ENCODE data around the gene PDZD7. TPM values are rescaled to one million over a fixed set of nuclear protein-coding genes. Genes with fewer than 3 reads are reported as not detected.

PDZD7 gene
- total RNA-seq, result 0.17 TPM
- long read RNA-seq, result 0 reads

DNA sequence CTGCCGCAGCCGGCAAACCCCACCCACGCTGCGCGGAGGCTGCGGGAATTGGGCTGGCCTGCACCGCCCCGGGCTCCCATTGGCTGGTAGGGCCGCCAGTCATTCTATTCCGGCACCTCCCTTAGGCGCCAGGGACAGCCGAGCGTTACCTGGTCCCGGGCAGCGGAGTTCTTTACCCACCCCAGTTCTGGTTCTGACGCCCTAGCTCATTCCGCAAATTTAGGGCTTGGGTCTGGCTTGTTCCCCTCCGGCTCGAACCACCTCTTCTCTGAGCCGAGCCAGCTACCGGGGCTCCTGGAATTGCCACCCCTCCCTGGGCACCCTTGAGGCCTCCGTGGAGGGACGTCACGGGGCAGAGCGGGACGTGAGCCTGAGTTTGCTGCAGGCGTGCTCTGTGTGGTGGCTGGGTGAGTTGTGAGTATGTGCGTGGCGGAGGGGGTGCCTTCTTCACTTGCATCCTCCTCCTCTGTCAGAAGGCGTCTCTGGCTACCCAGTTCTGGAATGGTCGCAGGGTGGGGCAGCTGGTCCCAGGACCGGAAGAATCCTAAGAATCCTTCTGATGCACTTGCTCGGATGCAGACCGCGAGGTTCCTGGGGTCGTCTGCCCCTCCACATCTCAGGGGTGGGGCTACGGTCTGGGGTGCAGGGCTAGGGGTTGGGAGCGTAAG, at the start of gene PDZD7, which contains the start of gene SFXN3:
Gene PDZD7, minus strand, starts transcription at position 2 of the 668 bp plus-strand sequence. CDS start 910 bp downstream, outside the sequence.
Gene SFXN3, plus strand, starts transcription at position 107 of the 668 bp plus-strand sequence. CDS start 3,461 bp downstream, outside the sequence.
- intact Hi-C loops (cut with micrococcal nuclease), result no loop called here
- peak; percentile 89 for ATAC-seq
- DNase-seq, result peak; percentile 99

DNA sequence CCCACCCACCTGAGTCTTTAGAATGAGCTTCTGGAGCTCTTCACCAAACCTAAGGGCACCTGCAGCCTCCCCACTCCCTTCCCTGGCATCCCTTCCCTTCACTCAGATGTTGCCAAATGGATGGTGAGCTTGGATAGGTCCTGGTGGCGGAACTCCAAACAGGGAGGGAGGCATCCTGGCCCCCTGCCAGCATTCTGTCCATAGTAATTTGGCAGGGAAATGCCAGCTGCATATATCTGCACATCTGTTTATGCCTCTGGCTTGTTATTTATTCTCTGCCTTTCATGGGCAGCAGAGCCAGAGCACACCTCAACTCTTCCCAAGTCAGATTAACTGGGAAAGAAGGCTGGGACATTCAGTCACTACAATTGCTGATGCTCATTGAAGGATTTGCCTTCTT, 48.9 kb upstream of the PDZD7 start:
- no peak for DNase-seq
- intact Hi-C loops (cut with micrococcal nuclease), result no loop called here
- ATAC-seq, result no peak

DNA sequence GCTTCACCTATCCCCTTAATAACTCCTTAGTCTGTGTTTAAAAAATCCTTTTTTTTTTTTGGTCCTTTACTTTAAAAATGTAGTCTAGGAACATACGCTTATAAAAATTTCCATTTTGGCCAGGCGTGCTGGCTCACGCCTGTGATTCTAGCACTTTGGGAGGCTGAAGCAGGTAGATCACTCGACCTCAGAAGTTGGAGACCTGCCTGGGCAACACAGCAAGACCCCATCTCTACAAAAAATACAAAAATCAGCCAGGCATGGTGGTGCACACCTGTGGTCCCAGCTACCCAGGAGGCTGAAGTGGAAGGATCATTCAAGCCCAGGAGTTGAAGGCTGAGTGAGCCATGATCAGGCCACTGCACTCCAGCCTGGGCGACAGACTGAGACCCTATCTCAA, 45.7 kb upstream of the PDZD7 start:
- ATAC-seq, result no peak
- DNase-seq, result no peak
- intact Hi-C loops (cut with micrococcal nuclease), result no loop called here

DNA sequence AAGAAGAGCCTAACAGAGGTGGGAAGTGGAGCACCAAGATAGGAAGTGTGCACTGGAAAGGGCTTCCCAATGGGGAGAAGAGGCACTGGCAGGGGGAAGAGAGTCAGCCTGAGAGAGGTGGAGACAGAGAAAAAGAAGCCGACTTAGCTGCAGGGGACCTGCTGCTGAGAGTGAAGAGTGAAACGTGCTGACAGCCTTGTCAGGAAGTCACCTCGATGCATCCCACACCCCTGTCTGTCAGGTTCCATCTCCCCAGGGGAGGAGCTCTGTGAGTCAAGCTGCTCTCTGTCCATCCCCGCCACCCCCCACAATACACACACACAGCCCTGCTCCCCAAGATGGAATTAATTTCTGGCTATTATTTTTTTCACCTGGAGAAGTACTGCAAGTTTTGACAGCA, 44.8 kb upstream of the PDZD7 start:
- intact Hi-C loops (cut with micrococcal nuclease), result no loop called here
- DNase-seq, result no peak
- no peak for ATAC-seq

DNA sequence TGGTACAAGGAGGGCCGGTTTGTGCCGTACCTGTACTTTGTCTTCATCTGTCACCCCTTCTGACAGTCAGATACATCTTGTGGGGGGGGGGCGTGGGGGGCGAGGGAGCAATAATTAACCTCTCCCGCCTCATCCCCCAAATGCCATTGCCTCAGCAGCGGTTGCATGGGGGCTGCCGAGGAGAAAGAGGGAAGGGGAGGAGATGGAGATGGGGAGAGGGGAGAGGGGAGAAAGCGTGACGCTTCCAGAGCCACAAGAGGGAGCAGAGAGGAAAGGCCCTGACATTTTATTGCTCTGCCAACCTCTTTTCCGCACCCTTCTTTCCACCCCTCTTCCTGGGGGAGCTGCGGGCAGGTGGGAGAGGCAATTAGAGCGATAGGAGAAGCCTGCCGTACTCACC, 42.7 kb upstream of the PDZD7 start:
- intact Hi-C loops (cut with micrococcal nuclease), result no loop called here
- DNase-seq, result no peak
- no peak for ATAC-seq

DNA sequence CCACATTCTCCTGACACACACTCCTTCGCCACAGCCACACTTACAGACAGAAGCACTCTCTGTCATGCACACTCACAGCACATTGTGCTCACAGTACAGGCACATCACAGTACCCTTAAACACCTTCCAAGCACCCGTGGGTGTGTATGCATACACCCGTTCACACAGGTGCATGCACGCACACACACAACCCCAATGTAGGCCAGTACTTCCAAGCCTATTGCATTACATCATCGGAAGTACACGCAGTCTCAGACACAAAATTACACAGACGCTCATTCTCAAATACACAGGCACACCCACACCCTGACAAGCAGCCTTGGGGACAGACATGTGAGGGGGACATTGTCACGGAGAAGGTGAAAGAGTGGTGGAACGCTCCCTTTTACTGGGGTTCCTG, 42.0 kb upstream of the PDZD7 start:
- DNase-seq (no peak), ATAC-seq (no peak)
- intact Hi-C loops (cut with micrococcal nuclease), result no loop called here

DNA sequence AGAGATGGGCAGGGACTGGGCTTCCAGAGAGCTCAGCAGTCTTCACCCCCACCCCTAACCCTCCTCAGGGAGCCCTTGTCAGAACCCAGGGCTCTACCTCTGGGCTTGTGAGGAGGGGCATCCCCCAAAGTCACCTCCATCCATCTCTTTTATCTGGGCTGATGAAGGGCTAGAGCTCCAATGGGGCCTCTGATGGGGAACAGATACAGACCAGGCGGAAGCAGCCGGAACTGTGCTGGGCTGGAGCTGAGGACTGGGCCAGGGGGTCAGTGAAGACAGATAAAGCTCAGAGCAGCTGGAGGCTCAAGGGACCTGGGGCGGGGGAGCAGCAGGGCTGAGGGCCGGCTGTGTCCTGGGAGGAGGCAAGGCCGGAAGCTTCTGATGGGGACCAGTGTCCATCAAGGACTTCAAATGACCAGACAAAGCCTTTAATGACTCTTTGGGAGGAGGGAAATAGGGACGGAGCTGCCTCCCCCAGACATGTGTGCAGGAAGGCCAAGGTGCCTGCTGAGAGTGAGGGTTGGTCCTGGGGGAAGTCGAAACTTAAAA, 41.0 kb upstream of the PDZD7 start:
- ATAC-seq (peak; percentile 9), DNase-seq (no peak)
- intact Hi-C loops (cut with micrococcal nuclease), result no loop called here

DNA sequence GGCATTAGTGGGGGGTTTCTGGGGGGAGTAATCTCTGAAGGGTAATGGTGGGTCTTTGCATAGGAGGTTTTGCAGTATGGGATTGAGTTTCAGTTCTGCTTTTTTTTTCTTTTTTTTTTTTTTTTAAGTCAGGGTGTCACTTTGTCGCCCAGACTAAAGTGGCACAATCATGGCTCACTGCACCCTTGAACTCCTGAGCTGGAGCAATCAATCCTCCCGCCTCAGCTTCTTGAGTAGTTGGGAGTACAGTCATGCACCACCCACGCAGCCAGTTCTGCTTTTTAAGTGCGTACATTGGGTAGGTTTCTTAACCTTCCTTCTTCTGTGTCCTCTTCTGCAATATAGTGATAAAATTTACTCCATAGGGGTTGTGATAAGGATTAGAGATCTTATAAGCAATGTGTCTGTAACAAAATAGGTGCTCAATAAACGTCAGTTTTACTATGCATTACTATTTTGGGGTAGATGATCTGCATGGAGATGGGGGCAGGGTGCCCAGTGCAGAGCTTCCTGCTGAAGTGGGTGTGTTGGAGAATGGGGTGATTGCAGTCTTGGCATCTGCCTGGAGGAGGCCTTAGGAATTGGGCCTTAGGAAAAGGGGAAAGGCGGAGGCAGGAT, 40.4 kb upstream of the PDZD7 start:
- DNase-seq, result no peak
- ATAC-seq, result no peak
- intact Hi-C loops (cut with micrococcal nuclease), result no loop called here

DNA sequence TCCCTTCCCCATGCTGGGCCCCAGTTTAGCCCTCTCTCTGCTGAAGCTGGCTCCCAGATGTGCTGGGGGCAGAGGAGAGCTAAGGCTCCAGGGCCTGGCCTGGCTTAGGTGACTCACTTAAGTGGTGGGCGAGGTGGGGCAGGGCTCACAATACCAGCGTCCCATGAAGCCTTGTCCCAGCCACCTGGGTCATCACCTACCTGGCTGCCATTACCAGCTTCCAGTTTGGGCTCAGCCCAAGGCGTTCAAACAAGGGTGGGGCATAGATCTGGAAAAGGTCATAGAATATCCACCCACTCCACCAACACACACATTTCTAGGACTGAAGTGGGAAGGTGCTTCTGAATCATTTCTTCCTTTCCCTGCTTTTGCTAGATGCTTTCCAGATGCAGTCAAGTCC, 39.2 kb upstream of the PDZD7 start:
- no peak for DNase-seq
- no peak for ATAC-seq
- intact Hi-C loops (cut with micrococcal nuclease), result no loop called here

DNA sequence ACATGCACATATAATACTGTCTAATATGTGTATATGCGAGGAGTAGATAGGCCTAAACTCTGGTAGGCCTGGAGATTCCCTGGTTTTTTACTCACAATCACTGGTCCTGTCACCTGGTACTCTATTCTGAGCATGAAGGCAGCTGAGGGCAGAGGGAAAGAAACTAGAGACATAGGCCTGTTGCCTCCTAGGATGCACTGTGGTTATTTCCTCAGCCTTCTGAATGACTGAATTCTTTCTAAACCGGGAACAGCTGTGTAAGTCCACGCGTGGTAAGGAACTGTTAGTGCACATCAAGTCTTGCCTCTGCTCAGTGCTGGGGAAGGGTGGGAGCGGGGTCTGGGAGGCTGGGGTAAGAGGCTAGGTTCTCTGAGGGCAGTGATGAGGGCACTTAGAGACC, 38.5 kb upstream of the PDZD7 start:
- DNase-seq (no peak), ATAC-seq (no peak)
- intact Hi-C loops (cut with micrococcal nuclease), result no loop called here

DNA sequence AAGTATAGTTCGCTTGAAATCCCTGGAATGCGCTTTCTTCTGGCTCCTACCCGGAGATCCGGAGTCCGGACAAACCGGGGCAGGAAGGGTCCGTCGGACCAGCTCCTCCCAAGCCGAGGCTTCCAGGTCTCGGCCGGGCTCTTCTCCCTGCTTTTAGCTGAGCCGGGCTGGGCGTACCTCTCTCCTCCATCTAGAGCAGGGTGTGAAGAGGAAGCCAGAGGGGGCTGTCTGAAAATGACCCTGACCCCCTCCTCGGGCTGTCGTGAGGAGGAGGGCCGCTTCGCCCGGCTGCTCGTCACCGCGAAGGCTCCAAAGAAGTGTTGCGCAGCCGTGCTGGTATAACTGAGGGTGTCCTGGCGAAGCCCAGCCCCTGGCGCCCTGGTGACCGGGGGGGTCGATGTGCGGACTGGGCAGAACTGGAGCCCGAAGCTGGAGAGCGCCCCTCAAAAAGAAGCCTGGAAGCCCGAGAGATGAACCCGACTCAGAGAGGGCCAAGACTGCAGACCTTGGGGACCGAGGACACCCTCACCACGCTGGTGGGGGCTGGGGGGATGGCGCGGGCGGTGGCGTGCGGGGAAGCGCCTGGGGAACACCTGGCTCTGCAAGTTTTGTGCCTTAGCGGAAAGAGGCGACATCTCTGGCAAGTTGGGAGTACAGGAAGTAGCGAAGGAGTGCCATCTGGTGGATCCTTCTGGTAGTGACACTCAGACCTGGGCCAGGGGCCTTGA, 36.6 kb upstream of the PDZD7 start:
- intact Hi-C loops (cut with micrococcal nuclease), result no loop called here
- ATAC-seq (peak; percentile 60), DNase-seq (peak; percentile 68)

DNA sequence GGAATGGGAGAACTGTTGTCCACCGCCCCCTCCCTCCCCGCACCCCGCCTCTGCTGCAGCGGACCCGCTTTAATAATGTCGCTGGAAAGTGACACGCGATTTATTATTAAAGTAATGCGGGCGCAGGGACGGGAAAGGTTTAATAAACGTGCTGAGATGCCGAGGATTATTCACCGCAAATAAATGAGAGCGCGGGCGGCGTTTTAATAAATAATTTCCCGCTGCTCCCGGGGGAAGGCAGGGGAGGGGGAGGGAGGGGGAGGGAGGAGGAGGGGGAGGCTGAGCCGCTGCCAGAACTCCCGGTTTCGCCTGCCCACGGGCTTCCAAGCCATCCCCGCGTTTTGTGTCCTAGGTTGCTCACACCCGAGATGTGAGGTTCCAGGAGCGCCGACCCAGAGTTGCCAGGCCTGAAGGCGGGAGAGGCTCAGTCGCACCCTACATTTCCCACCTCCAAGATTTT, 36.0 kb upstream of the PDZD7 start:
- intact Hi-C loops (cut with micrococcal nuclease), result no loop called here
- ATAC-seq, result peak; percentile 5
- DNase-seq, result no peak

DNA sequence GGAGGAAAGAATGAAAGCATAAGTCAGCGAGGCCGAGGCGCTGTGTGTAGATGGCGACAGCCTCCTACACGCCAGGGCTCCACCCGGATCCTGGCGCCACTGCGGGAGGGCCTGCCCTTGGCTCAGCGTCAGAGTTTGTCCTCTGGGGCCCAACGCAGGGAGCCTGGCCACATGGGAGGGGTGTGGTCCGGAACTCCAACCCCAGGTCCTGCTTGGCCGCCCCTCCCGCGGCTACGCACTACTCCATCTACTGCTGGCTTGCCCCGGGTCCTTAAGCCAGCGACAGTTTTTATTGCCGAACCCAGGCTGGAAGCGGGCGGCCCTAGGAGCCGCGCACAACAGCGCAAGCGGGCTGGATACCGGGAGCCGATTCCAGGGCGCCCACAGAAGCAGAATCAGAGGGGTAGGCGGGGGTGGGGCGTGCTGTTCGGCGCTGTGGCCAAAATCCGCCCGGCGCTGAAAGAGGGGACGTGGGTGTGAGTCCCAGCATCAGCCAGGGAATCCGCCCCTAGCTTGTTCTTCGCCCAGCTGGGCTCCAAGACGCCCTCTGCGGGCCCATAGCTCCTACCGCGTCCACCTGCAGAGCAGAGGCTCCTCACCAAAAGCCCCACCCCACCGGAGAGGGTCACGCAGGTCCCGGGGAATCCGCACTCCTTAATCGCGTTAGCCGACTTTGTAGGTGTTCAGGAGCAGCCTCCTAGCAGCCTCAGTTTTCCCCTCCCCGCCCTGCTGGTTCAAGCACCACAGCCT, 35.4 kb upstream of the PDZD7 start:
- ATAC-seq, result peak; percentile 56
- DNase-seq, result peak; percentile 83
- intact Hi-C loops (cut with micrococcal nuclease), result no loop called here

DNA sequence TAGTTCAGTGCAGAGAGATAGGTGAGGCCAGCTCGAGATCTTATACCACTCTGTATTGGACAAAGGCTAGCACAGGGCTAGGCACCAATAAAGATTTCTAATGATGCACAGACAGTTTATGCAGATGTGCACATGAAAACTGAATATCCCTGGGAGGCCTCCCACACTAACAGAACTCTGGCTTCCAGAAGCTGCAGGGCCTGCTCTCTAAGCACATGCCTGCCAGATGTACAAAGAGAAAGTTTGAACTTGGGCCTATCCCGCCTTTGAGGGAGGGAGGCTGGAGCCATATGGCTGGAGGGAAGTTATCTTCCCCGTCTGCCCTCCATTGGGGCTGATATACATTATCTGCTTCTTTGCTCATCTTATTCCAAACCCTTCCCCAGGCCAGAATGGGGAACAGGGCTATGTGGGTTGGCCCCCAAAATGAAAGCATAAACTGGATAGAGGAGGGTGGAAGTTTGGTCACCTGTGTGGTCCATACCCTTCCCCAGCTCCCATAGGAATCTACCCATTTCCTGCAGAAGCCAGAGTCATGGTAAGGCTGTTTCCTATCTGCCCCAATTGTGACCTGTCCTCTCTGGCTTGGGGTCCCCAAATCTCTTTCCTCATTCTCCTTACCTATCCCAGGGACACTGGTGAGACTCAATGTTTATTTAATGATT, 34.7 kb upstream of the PDZD7 start:
- ATAC-seq (no peak), DNase-seq (no peak)
- intact Hi-C loops (cut with micrococcal nuclease), result no loop called here

DNA sequence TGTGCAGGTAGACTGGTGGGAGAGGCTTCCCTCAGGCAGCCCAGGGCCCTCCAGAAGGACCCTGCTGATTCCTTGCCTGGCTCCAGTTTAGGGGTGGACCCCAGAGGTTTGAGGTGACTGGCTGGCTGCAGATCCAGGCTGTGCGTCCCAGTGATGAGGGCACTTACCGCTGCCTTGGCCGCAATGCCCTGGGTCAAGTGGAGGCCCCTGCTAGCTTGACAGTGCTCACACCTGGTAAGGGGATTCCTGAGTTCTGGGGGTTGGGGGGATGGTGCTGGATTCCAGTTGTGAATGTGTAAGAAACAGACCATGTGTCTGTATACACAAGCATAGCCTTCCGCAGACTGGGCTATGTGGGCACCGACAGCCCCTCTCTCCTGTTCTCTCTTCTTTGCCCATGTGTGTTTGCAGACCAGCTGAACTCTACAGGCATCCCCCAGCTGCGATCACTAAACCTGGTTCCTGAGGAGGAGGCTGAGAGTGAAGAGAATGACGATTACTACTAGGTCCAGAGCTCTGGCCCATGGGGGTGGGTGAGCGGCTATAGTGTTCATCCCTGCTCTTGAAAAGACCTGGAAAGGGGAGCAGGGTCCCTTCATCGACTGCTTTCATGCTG, 33.6 kb upstream of the PDZD7 start:
- ATAC-seq, result no peak
- intact Hi-C loops (cut with micrococcal nuclease), result no loop called here
- no peak for DNase-seq

DNA sequence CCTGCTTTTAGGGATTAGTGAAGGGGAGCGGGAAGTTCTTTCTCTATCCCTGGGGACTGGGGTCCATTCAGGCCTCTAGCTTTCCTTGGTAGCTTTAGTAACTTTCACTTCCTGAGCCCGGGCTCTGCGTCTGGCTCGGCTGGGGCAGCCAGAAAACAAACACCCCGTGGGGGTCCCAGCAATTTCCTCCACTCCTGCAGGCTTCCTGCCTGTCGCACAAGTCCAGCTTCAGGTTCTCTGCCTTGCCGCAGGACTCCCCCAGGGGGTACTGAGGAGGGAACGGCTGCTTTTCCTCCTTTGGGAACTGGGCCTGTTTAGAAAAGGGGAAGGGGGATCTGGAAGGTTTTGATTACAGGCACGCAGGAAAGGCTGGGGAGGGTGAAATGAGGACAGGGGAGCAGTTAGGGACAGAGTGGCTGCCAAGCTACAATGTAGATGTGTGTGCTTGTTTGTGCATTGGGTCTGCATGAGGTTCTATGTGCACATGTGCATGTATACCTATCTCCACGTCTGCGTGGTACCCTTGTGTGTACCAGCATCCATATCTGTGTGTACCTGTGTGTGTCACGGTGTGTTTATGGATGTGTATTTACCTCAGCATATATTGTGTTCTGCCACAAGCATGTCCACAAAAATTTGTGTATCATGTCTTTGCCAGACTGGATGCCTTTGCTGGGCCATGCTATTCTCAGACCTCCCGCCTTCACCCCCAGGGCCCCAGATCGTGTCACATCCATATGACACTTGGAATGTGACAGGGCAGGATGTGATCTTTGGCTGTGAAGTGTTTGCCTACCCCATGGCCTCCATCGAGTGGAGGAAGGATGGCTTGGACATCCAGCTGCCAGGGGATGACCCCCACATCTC, 32.9 kb upstream of the PDZD7 start:
- no peak for DNase-seq
- no peak for ATAC-seq
- intact Hi-C loops (cut with micrococcal nuclease), result no loop called here

DNA sequence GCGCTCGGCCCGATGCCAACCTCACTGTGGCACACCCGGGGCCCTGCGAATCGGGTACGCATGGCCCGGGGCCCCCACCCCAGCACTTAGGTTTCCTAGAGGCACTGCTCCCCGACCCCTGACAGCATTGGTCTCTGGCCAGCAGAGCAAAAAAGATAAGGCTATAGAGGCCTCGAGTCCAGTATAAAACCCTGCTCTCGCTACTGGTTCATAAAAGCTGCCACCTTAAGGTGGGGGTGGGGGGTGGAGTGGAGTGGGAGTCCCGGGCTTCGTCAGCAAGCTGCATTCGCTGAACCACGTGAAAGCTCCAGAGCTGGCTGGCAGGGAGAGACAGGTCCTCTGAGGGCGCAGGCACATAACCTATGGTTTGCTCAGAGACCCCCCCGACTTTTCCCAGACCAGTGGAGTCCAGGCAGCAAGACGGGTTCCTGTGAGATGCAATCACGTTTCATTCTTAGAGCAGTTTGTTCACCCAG, 32.2 kb upstream of the PDZD7 start:
- DNase-seq (no peak), ATAC-seq (no peak)
- intact Hi-C loops (cut with micrococcal nuclease), result no loop called here

Data from left ventricle myocardium superior (tissue), 1 donor.